ENCODE data around the gene PDE5A. TPM values are rescaled to one million over a fixed set of nuclear protein-coding genes. Genes with fewer than 3 reads are reported as not detected.

Gene PDE5A
- total and polyA plus RNA-seq, 2 donors (not counting 3 experiments of a cell fraction or from before 2014, with no cell fraction given) = 0.73 to 2.3 TPM

- Histone ChIP-seq H3K9me3 (replicated peaks; ENCODE audit: control insufficient read depth, insufficient read depth, low read length) (no peaks in the 10 kb centered on the region), H4K20me1 (replicated peaks; ENCODE audit: control insufficient read depth, extremely low read depth, insufficient read depth, low read length) (no peaks in the 10 kb centered on the region), H3K4me1 (ENCODE audit: control insufficient read depth, extremely low read depth, insufficient read depth, low read length) (no peaks in the 10 kb centered on the region), H3K4me2 (ENCODE audit: insufficient read depth, low read length) (no peak overlapping the region), H3K9ac (replicated peaks; ENCODE audit: extremely low read depth, insufficient read depth, low read length) (no peak overlapping the region), H3K9me1 (replicated peaks; ENCODE audit: control insufficient read depth, extremely low read depth, insufficient read depth, low read length) (no peaks in the 10 kb centered on the region), H3K79me2 (ENCODE audit: control insufficient read depth, insufficient read depth, low read length) (no peaks in the 10 kb centered on the region), H3K27ac (ENCODE audit: insufficient read depth, low read depth, low read length) (no peak overlapping the region), H3K36me3 (ENCODE audit: control insufficient read depth in 2 of 2, extremely low read depth in 1 of 2, insufficient read depth in 2 of 2, low read length in 2 of 2) (no peaks in the 10 kb centered on the region), H3K27me3 (ENCODE audit: control insufficient read depth in 2 of 2, insufficient read depth in 2 of 2, low read length in 2 of 2) (no peaks in the 10 kb centered on the region), H2AFZ (ENCODE audit: low read depth, low read length) (no peak overlapping the region), H3K4me3 (replicated peaks in 1 of 3; ENCODE audit: insufficient read depth in 1 of 3, low read depth in 1 of 3, low read length in 3 of 3) (no peak overlapping the region)
- intact Hi-C loops (cut with micrococcal nuclease) = no loop called here
- ChIA-PET CTCF (interaction anchor here (1.0 kb wide), 1 partner anchor 21 kb away, joined by 3 read pairs; no protein-coding TSS in a partner anchor), POLR2A (no interaction called here)
- FAIRE-seq (no peak), DNase-seq (ENCODE audit: low read depth, low spot score) (no peak)
- TF ChIP-seq FOS (IDR thresholded peaks at IDR 0.05; ENCODE audit: borderline replicate concordance, insufficient read depth, low read length) = no peak
- no peak for TF ChIP-seq CTCF (IDR thresholded peaks at IDR 0.05; ENCODE audit: extremely low read depth in 1 of 2, insufficient read depth in 1 of 2, low read depth in 1 of 2, low read length in 2 of 2)
- TF ChIP-seq POLR2AphosphoS5 (IDR thresholded peaks at IDR 0.05; ENCODE audit: insufficient read depth, low read depth, low read length) = no peak
- TF ChIP-seq JUN (IDR thresholded peaks at IDR 0.05; ENCODE audit: borderline replicate concordance, insufficient read depth, insufficient read length, low read depth) = no peak
- no peak for TF ChIP-seq MYC (IDR thresholded peaks at IDR 0.05; ENCODE audit: low read depth, low read length)
- TF ChIP-seq POLR2A (IDR thresholded peaks at IDR 0.05; ENCODE audit: low read depth, low read length) = no peak
- TF ChIP-seq EZH2 (IDR thresholded peaks at IDR 0.05; ENCODE audit: borderline replicate concordance, low read depth, low read length, severe bottlenecking) = no peak
- no peak for TF ChIP-seq GATA2 (IDR thresholded peaks at IDR 0.05; ENCODE audit: insufficient read depth, insufficient read length, low read depth, low read length)
- TF ChIP-seq MAX (IDR thresholded peaks at IDR 0.05; ENCODE audit: insufficient read depth, insufficient read length) = no peak
- no TSS peak for BruUV-seq (replicated peaks)
- dilution Hi-C loops (cut with MboI; ENCODE audit: extremely low pct_ligation_motif_present, low sequenced_read_pairs) = no loop called here
These were observed 48.3 kb downstream of the PDE5A start for GRCh38 chr4:119580293-119580692.
